Islet of Langerhans (tissue), 1 donor: ENCODE data around the gene MAGI1.

Source experiments
- FAIRE-seq: peaks from one replicate; lab custom pipeline; 2011; peaks lifted over from hg19 to GRCh38; lab: Jason Lieb, UNC

MAGI1 gene

DNA sequence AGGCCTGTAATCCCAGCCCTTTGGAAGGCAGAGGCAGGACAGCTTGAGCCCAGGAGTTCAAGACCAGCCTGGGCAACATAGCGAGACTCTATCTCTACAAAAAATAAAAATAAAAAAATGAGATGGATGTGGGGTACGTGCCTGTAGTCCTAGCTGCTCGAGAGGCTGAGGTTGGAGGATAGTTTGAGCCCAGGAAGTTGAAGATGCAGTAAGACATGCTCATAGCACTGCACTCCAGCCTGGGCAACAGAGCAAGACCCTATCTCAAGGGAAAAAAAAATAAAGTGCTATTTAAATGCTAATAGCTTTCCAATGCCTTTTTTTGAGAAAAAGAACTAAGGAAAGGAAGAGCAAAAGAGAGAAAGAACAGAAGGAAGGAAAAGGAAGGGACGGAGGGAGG is 94.5 kb downstream of the MAGI1 start:
- FAIRE-seq: no peak

DNA sequence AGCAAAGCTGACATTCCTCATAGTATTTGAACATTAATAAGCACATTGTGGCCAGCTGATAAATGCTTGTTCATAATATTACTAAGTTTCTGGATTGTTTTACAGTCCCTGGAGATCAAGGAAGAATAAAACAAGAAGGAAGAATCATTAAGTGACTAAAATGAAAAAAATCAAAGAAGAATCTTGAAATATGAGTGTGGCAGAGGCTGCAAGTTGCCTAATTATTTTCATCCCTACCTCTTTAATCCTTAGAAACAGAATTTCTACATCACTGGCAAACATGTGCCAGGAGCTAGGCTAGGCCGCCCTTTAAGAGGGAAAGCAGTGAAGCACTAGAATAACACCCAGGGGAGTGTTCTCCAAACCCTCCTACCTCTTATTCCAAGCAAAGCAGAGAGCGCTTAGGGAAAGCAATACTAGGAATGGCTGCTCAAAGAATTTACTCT is 98.9 kb downstream of the MAGI1 start:
- no peak for FAIRE-seq

GRCh38 chr3:65939184-65939583 is 99.5 kb downstream of the MAGI1 start:
- peak; percentile 68 for FAIRE-seq

DNA sequence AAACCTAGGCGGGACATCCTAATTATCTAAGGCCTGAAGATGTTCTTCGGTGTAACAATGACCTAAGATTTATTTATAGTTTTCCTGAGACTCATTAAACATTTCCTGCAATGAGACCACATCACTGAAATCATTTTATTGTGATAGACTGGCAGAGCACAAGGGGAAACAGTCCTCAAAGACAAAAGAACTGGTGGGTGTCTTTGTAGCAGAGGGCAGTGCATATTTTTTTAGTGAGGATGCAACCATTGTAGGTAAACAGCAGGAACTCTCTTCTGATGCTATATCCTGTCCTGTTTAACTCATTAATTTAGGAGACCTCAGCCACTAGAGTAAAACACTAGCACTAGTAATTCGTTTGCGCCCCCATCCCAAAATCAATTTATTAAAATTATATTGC is 100.0 kb downstream of the MAGI1 start:
- FAIRE-seq: no peak

DNA sequence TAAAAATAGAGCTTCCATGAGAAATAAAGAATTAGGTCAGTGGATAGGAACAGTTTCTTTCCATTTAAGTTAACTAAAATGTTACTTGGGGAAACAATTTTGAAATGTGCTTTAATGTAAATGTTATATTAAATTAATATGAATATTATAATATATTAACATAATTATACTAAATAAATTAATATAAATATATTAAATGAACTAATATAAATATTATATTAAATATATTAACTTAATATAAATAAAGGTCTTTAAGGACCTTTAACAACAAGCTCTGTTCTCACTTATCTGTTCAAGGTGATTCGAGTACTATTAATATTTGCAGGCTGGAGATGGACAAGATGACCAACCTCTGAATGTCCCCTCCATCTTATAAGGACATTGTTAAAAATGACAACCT is 100.6 kb downstream of the MAGI1 start:
- FAIRE-seq: no peak

DNA sequence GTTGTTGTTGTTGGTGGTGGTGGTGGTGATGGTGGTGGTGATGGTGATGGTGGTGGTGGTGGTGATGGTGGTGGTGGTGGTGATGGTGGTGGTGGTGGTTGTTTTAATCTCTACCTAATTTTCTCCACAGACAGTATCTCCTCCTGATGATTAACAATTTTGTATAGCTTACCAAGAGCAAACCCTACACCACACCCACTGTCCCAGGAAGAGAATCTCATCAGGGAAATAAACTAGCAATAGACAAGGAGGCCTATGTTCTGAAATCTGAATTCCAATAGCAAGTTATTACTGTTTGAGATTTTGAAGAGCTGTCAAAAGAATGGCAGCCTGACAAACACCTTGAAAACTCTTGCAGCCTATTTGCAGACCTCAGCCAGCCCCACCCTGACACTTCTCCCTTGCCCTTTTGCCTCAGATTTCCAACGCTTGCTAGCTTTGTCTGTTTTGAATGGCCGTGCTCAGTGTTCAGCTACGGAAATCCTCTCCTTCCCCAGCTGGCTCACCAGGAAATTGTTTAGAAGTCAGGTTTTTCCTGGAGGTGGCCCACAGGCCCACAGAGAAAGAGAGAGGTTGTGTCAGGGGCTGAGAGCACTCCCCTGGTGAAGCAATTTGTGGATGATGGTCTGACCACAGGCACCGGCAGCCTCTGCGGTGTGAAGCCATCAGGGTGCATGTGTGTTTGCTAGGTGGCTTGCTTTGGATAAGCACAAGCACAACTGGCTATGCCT is 101.6 kb downstream of the MAGI1 start:
- no peak for FAIRE-seq

GRCh38 chr3:65935724-65936123 is 103.0 kb downstream of the MAGI1 start:
- FAIRE-seq: no peak

DNA sequence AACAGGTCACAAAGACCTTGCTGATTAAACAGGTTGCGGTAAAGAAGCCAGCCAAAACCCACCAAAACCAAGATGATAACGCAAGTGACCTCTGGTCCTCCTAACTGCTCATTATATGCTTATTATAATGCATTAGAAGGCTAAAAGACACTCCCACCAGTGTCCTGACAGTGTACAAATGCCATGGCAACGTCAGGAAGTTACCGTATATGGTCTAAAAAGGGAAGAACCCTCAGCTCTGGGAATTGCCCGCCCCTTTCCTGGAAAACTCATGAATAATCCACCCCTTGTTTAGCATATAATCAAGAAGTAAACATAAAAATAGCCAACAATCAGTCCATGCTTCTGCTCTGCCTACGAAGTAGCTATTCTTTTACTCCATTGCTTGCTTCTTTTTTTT is 108.1 kb downstream of the MAGI1 start:
- FAIRE-seq: no peak

- FAIRE-seq: no peak
Measured at GRCh38 chr3:65928110-65928509, 110.6 kb downstream of the MAGI1 start.

DNA sequence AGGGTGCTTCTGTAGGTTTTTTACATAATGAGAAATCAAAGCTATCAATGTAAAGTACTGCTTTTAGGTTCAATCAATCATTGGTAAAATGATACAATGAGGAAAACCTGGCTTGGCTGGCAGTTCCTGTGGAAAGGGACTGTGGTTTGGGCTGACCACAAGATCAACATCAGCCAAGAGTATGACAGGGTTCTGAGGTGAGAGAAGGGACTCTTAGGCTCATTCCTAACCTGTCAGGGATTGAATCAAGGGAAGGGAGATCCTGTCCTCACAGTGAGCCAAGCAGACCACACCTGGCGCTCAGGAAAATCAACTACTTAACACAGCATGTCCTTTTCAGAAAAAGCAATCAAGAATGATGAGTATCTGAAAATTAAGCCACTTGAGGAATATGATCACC is 111.1 kb downstream of the MAGI1 start:
- no peak for FAIRE-seq

DNA sequence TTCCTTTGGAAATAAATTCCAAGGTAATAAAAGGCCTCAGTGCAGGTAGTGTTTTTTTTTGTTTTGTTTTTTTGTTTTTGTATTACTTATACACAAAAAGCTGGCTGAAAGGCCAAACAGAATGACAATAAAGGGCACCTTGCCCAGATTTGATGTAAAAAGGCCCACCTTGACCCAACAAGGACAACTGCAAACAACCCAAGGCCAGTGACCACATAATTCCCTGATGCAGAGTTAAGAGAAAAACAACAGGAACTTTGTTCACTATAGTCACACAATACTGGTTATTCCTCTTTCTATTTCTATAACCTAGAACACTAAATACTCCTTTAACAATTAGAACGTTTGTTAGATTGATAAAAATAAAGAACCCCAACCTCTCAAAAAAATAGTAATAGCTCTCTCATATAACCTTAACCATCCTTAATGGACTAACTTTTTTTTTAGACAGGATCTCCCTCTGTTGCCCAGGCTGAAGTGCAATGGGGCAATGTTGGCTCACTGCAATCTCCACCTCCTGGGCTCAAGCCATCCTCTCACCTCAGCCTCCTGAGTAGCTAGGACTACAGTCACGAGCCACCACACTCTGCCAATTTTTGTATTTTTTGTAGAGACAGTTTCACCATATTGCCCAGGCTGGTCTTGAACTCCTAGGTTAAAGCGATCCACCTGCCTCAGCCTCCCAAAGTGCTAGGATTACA is 113.3 kb downstream of the MAGI1 start:
- FAIRE-seq: no peak

DNA sequence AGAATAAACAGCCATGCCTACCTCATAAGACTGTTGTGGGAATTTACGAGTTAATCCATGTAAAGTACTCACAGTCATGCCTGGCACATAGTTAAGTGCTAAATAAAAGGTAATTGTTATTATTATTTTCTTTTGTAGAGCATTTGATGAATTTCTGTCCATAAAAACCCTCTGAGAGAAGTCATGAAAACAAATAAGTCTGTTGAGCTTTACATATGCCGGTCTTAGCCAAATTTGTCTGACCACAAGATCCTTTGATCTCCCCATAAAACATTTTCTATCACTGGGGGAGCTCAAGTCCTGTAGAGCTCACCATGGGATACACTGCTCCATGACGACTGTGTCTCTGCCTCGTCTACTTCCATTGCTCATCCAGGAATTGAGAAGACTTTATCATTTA is 114.0 kb downstream of the MAGI1 start:
- no peak for FAIRE-seq

- FAIRE-seq: no peak
Measured at GRCh38 chr3:65922441-65922840, 116.3 kb downstream of the MAGI1 start.

DNA sequence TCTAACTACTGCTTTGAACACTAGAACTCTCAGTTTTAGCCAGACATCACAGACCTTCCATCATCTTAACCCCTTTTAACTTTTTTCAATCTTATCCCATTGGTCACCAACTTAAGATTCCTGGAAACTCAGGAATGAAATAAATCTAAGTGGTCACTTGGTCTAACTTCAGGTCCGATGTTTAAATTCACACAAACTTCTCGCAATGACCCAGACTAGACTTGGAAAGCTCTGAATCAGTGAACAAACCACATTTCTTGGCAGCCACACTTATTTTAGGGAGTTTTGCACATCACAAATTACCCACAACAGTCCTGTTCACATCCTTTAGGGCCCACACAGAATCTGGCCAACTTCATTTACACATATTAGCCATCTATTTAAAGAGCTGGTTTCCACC is 118.9 kb downstream of the MAGI1 start:
- no peak for FAIRE-seq

GRCh38 chr3:65915477-65915876 is 123.2 kb downstream of the MAGI1 start:
- peak; percentile 81 for FAIRE-seq

DNA sequence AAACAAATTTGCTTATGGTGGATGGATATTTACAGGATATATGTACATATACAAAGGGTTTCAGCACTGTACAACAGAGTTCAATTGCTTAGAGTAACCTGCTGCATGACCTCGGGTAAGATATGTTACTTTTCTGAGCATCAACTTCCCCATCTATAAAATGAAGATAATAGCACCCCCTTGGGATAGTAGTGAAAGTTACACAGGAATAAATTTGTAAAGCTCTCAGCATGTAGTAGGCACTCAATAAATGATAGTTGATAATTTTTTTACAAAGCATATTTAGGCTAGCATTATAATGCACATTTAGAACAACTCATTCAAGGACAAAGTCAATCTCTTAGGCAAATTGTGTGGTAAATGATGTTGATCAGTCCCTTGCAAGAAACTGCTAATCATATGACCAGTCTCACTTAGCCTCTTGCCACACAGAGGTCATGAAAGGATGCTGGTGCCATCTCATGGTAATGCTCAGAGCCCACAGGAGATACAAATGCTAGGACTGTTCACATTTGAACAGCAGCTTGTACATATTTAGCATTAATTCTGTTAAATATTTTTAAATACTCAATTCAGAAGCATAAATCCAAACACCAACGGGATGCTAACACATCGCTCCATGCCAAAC is 123.9 kb downstream of the MAGI1 start:
- peak; percentile 53 for FAIRE-seq

DNA sequence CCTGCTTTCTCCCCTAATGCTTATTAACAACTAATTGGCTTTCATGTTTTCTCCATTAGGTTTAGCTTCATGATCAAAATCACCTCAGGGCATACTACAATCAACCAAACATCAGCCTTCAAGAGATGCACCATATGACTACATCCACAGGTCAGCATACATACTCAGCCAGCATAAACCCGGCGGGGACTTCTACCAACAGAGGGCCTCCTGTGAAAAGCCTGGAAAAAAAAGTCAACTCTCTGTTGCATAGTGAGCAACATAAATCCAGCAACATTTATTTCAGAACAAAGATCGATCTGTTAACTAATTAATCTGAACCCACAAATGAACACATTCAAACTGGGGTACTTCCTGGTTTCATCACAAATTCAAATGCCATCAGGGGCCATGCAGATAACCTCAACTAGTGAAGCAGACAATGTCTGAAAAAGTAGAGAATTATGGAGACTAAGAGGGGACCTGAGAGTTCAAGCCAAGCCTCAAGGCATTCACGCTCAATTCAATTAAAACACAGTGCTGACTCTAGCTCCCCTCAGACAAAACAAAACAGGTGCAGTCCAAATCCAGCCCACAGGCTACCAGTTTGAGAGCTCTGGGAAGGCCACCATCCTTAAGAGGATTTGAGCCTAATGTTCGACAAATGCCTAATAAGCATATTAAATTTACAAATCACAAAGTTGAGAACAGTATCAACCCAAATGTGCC is 124.5 kb downstream of the MAGI1 start:
- FAIRE-seq: no peak

GRCh38 chr3:65912647-65913046 is 126.1 kb downstream of the MAGI1 start:
- FAIRE-seq: no peak

GRCh38 chr3:65908588-65908987 is 130.1 kb downstream of the MAGI1 start:
- no peak for FAIRE-seq

GRCh38 chr3:65907232-65908130 is 131.2 kb downstream of the MAGI1 start:
- no peak for FAIRE-seq

DNA sequence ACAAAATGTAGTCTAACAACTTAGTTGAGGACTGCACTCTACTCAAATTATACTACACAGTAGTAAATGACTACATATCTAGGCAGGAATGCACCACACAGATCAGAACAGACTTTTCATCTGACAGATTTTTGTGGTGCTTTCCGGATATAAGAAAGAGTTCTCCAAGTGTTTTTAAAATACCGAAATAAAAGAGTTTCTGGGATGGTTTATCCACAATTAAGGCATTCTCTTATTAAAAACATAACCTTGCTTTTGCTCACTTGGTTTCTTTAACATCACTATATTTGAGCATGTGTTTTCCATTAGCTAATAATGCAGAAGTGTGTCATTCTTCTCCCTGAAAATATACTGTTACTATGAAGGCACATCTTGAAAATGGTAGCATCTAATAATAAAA is 132.9 kb downstream of the MAGI1 start:
- no peak for FAIRE-seq

GRCh38 chr3:65904016-65904415 is 134.7 kb downstream of the MAGI1 start:
- FAIRE-seq: no peak
